Measurements from ENCODE around the gene SOAT1. TPM values are rescaled to one million over a fixed set of nuclear protein-coding genes. Genes with fewer than 3 reads are reported as not detected.

Gene SOAT1
- total and polyA plus RNA-seq, 2 of the 8 experiments (the other 6 are each of a cell fraction or from before 2014, with no cell fraction given): 2.7 to 4.7 TPM

GRCh38 chr1:179321533-179322216, 28.1 kb downstream of the SOAT1 start:
- Histone ChIP-seq H3K18ac (ENCODE audit: extremely low read depth, low read length) (no peak overlapping the region), H3K4me3 (ENCODE audit: extremely low read depth in 1 of 4, insufficient read depth in 2 of 4, low read depth in 3 of 4, low read length in 4 of 4) (no peak overlapping the region), H3K36me3 (ENCODE audit: control insufficient read depth in 2 of 4, insufficient read depth in 4 of 4, low read length in 3 of 4) (no peaks in the 10 kb centered on the region), H3K14ac (ENCODE audit: insufficient read length) (no peak overlapping the region), H3K79me2 (ENCODE audit: control insufficient read depth in 1 of 2, insufficient read depth in 2 of 2, low read length in 2 of 2) (no peaks in the 10 kb centered on the region), H2AK5ac (ENCODE audit: low read depth, low read length) (no peak overlapping the region), H4K5ac (ENCODE audit: insufficient read length, low read depth, low read length) (no peak overlapping the region), H2BK15ac (ENCODE audit: low read length) (no peak overlapping the region), H4K20me1 (replicated peaks in 1 of 2; ENCODE audit: control insufficient read depth in 1 of 2, insufficient read depth in 2 of 2, low read length in 2 of 2) (no peaks in the 10 kb centered on the region), H3K79me1 (ENCODE audit: low read depth, low read length) (no peaks in the 10 kb centered on the region), H3K56ac (replicated peaks; ENCODE audit: insufficient read length, low read depth, low read length) (no peak overlapping the region), H3K27me3 (replicated peaks in 1 of 4; ENCODE audit: control insufficient read depth in 3 of 4, extremely low read depth in 1 of 4, insufficient read depth in 3 of 4, low read length in 3 of 4) (no peaks in the 10 kb centered on the region), H4K8ac (ENCODE audit: extremely low read depth, insufficient read depth, low read length) (no peak overlapping the region), H3K9ac (replicated peaks in 1 of 4; ENCODE audit: extremely low read depth in 1 of 4, low read depth in 3 of 4, low read length in 3 of 4) (no peak overlapping the region), H3K4ac (replicated peaks; ENCODE audit: insufficient read length, low read depth, low read length) (no peak overlapping the region), H2BK12ac (ENCODE audit: low read depth, low read length) (no peak overlapping the region), H2BK20ac (ENCODE audit: low read length) (no peak overlapping the region), H3K4me1 (replicated peaks in 1 of 4; ENCODE audit: control insufficient read depth in 3 of 4, insufficient read depth in 4 of 4, low read length in 3 of 4) (no peaks in the 10 kb centered on the region), H2BK120ac (replicated peaks; ENCODE audit: low read depth, low read length) (no peak overlapping the region), H3K9me3 (ENCODE audit: insufficient read depth in 2 of 2, low read depth in 1 of 2, low read length in 1 of 2) (no peaks in the 10 kb centered on the region), H4K91ac (replicated peaks; ENCODE audit: insufficient read length, low read length) (no peak overlapping the region), H2BK5ac (ENCODE audit: low read depth, low read length) (no peak overlapping the region), H3K23ac (ENCODE audit: insufficient read length) (no peak overlapping the region), H3K27ac (ENCODE audit: low read depth, low read length) (no peak overlapping the region), H2AFZ (ENCODE audit: low read length) (no peak overlapping the region), H3K4me2 (ENCODE audit: insufficient read depth in 1 of 2, low read depth in 2 of 2, low read length in 2 of 2) (no peak overlapping the region), H3K23me2 (ENCODE audit: low read depth, low read length) (no peaks in the 10 kb centered on the region)
- FAIRE-seq (no peak), DNase-seq (ENCODE audit: low read depth in 1 of 2, low spot score in 2 of 2) (no peak)
- ChIA-PET CTCF (ENCODE audit: partially characterized antibody) (no interaction called here), POLR2A (ENCODE audit: partially characterized antibody) (no interaction called here)
- 86% methylated on average over 5 of the region's 5 CpGs; no CpG with 5 or more reads in 1 of the 2 experiments for whole genome bisulfite sequencing, 2 experiments (ENCODE audit: extremely low coverage in 1 of 2, insufficient coverage in 1 of 2, insufficient read length in 1 of 2, insufficient replicate concordance in 2 of 2, low coverage in 1 of 2, low lambda C conversion rate in 2 of 2, missing lambda C conversion rate in 1 of 2)
- no peak for TF ChIP-seq BACH1 (IDR thresholded peaks at IDR 0.05; ENCODE audit: low read length)
- TF ChIP-seq TAF7 (optimal IDR thresholded peaks at IDR 0.05; ENCODE audit: borderline replicate concordance, low read depth, low read length): no peak
